IgD-negative memory B cell (primary cell): ENCODE results near the gene HIP1. TPM values are rescaled to one million over a fixed set of nuclear protein-coding genes. Genes with fewer than 3 reads are reported as not detected.
A peak's percentile ranks its signal among the peaks of the same experiment; 100 is the strongest.
"Not testable (repeated sequence)": the region's sequence is repeated elsewhere in the genome, so short reads cannot be mapped to it uniquely, and the experiment has no call there.

Source experiments
- H3K27ac Mint-ChIP-seq, 3 donors: one replicate each; pipeline ENCODE4 v1.8.0; 2020 to 2022; ENCODE audit warnings: mild to moderate bottlenecking in 3 of 3, mixed read lengths in 3 of 3, moderate library complexity in 1 of 3
- H3K27me3 Mint-ChIP-seq: one replicate; pipeline ENCODE4 v1.8.0; 2021; ENCODE audit warnings: mixed read lengths
- H3K36me3 Mint-ChIP-seq: one replicate; pipeline ENCODE4 v1.8.0; 2020; ENCODE audit warnings: mild to moderate bottlenecking, mixed read lengths
- H3K4me1 Mint-ChIP-seq, 3 donors: one replicate each; pipeline ENCODE4 v1.8.0; 2020 to 2022; ENCODE audit warnings: mixed read lengths in 3 of 3, mild to moderate bottlenecking in 1 of 3
- H3K4me3 Mint-ChIP-seq, 4 donors: one replicate each; pipeline ENCODE4 v1.8.0; 2020 to 2022; ENCODE audit warnings: mild to moderate bottlenecking in 4 of 4, mixed read lengths in 4 of 4, moderate library complexity in 3 of 4
- H3K9me3 Mint-ChIP-seq, 3 donors: one replicate each; pipeline ENCODE4 v1.8.0; 2020 to 2021; ENCODE audit warnings: mixed read lengths in 3 of 3, mild to moderate bottlenecking in 1 of 3
- polyA plus RNA-seq: library from polyadenylated mRNA; unstranded; fragments of 300-500 nt; fragmentation: Illumina TruSeq; gene quantifications from one replicate; pipeline ENCODE4 v1.2.3, GENCODE V29; 2021

The HIP1 gene
- polyA plus RNA-seq, 1 donor from 2014 or later, result 3.4 TPM

GRCh38 chr7:75619636-75620035, 119.1 kb downstream of the HIP1 start:
- no peak overlapping the region for H3K4me3 Mint-ChIP-seq
- H3K27ac Mint-ChIP-seq, result no peak overlapping the region
- H3K9me3 Mint-ChIP-seq, result no peaks in the 10 kb centered on the region
- H3K4me1 Mint-ChIP-seq, result peaks cover 21 to 37% (median 32%) of the 10 kb centered on the region in 3 donors
- peaks cover 3% of the 10 kb centered on the region for H3K36me3 Mint-ChIP-seq
- peaks cover 9% of the 10 kb centered on the region for H3K27me3 Mint-ChIP-seq

GRCh38 chr7:75617634-75618234, 121.0 kb downstream of the HIP1 start:
- H3K27me3 Mint-ChIP-seq, result peaks cover 9% of the 10 kb centered on the region
- no peaks in the 10 kb centered on the region for H3K9me3 Mint-ChIP-seq
- peaks cover 3% of the 10 kb centered on the region for H3K36me3 Mint-ChIP-seq
- peaks cover 24 to 40% (median 32%) of the 10 kb centered on the region in 3 donors for H3K4me1 Mint-ChIP-seq
- peak overlapping the region in 3 of 4 donors; percentile 21 to 92 (median 87) for H3K4me3 Mint-ChIP-seq
- no peak overlapping the region for H3K27ac Mint-ChIP-seq

GRCh38 chr7:75616421-75617167, 122.1 kb downstream of the HIP1 start:
- Mint-ChIP-seq H3K27me3 (peaks cover 9% of the 10 kb centered on the region), H3K36me3 (no peaks in the 10 kb centered on the region), H3K4me1 (peaks cover 23 to 39% (median 29%) of the 10 kb centered on the region in 3 donors), H3K9me3 (no peaks in the 10 kb centered on the region), H3K4me3 (peak overlapping the region in 1 of 4 donors; percentile 49), H3K27ac (no peak overlapping the region)

- H3K27me3 Mint-ChIP-seq, result no peaks in the 10 kb centered on the region
- H3K36me3 Mint-ChIP-seq, result no peaks in the 10 kb centered on the region
- peaks cover 11 to 22% (median 14%) of the 10 kb centered on the region in 3 donors for H3K4me1 Mint-ChIP-seq
- H3K27ac Mint-ChIP-seq, result no peak overlapping the region
- no peak overlapping the region for H3K4me3 Mint-ChIP-seq
- no peaks in the 10 kb centered on the region for H3K9me3 Mint-ChIP-seq
Measured at GRCh38 chr7:75614401-75614800, 124.3 kb downstream of the HIP1 start.

GRCh38 chr7:75613351-75613750, 125.4 kb downstream of the HIP1 start:
- Mint-ChIP-seq H3K4me1 (peaks cover 5 to 15% (median 10%) of the 10 kb centered on the region in 3 donors), H3K36me3 (no peaks in the 10 kb centered on the region), H3K27ac (peak overlapping the region in 1 of 3 donors; percentile 3), H3K27me3 (no peaks in the 10 kb centered on the region), H3K4me3 (no peak overlapping the region), H3K9me3 (no peaks in the 10 kb centered on the region)

- H3K4me1 Mint-ChIP-seq, result peaks cover 0 to 6% (median 4%) of the 10 kb centered on the region in 3 donors
- H3K27ac Mint-ChIP-seq, result no peak overlapping the region
- H3K9me3 Mint-ChIP-seq, result no peaks in the 10 kb centered on the region
- no peaks in the 10 kb centered on the region for H3K27me3 Mint-ChIP-seq
- no peaks in the 10 kb centered on the region for H3K36me3 Mint-ChIP-seq
- H3K4me3 Mint-ChIP-seq, result no peak overlapping the region
Measured at GRCh38 chr7:75611557-75612178, 127.1 kb downstream of the HIP1 start.

- H3K36me3 Mint-ChIP-seq, H3K4me1 Mint-ChIP-seq, H3K4me3 Mint-ChIP-seq, H3K27ac Mint-ChIP-seq, H3K27me3 Mint-ChIP-seq, H3K9me3 Mint-ChIP-seq: not testable (repeated sequence)
Measured at GRCh38 chr7:75609416-75609815, 129.3 kb downstream of the HIP1 start.

- Mint-ChIP-seq H3K27ac (no peak overlapping the region), H3K36me3 (no peaks in the 10 kb centered on the region)
Measured at GRCh38 chr7:75608451-75609122, 130.2 kb downstream of the HIP1 start.

GRCh38 chr7:75604408-75604807, 134.3 kb downstream of the HIP1 start:
- Mint-ChIP-seq H3K27ac (peak overlapping the region in 1 of 3 donors; percentile 44), H3K9me3 (no peaks in the 10 kb centered on the region), H3K36me3 (no peaks in the 10 kb centered on the region), H3K27me3 (no peaks in the 10 kb centered on the region), H3K4me1 (no peaks in the 10 kb centered on the region), H3K4me3 (no peak overlapping the region)

More at GRCh38 chr7:75608451-75609122, 130.2 kb downstream of the HIP1 start:
- Mint-ChIP-seq H3K9me3 (no peaks in the 10 kb centered on the region), H3K4me3 (no peak overlapping the region), H3K4me1 (peaks cover 0 to 2% (median 0%) of the 10 kb centered on the region in 3 donors), H3K27me3 (no peaks in the 10 kb centered on the region)

GRCh38 chr7:75602831-75603230, 135.9 kb downstream of the HIP1 start:
- not testable (repeated sequence) for H3K4me3 Mint-ChIP-seq, H3K27me3 Mint-ChIP-seq, H3K4me1 Mint-ChIP-seq, H3K36me3 Mint-ChIP-seq, H3K9me3 Mint-ChIP-seq, H3K27ac Mint-ChIP-seq

GRCh38 chr7:75601539-75601938, 137.2 kb downstream of the HIP1 start:
- no peaks in the 10 kb centered on the region for H3K9me3 Mint-ChIP-seq
- no peak overlapping the region for H3K4me3 Mint-ChIP-seq
- no peaks in the 10 kb centered on the region for H3K4me1 Mint-ChIP-seq
- H3K27ac Mint-ChIP-seq, result no peak overlapping the region
- H3K36me3 Mint-ChIP-seq, result peaks cover 3% of the 10 kb centered on the region
- no peaks in the 10 kb centered on the region for H3K27me3 Mint-ChIP-seq

GRCh38 chr7:75600748-75601147, 138.0 kb downstream of the HIP1 start:
- H3K36me3 Mint-ChIP-seq, H3K27me3 Mint-ChIP-seq, H3K4me3 Mint-ChIP-seq, H3K9me3 Mint-ChIP-seq, H3K4me1 Mint-ChIP-seq, H3K27ac Mint-ChIP-seq: not testable (repeated sequence)

- H3K9me3 Mint-ChIP-seq, result no peaks in the 10 kb centered on the region
- no peaks in the 10 kb centered on the region for H3K27me3 Mint-ChIP-seq
- no peak overlapping the region for H3K27ac Mint-ChIP-seq
- no peak overlapping the region for H3K4me3 Mint-ChIP-seq
- H3K4me1 Mint-ChIP-seq, result peaks cover 0 to 5% (median 3%) of the 10 kb centered on the region in 3 donors
- H3K36me3 Mint-ChIP-seq, result peaks cover 3% of the 10 kb centered on the region
Measured at GRCh38 chr7:75599244-75599781, 139.4 kb downstream of the HIP1 start.

- H3K27ac Mint-ChIP-seq, result no peak overlapping the region
- H3K27me3 Mint-ChIP-seq, result no peaks in the 10 kb centered on the region
- H3K36me3 Mint-ChIP-seq, result peaks cover 6% of the 10 kb centered on the region
- no peaks in the 10 kb centered on the region for H3K9me3 Mint-ChIP-seq
- peaks cover 0 to 5% (median 3%) of the 10 kb centered on the region in 3 donors for H3K4me1 Mint-ChIP-seq
- no peak overlapping the region for H3K4me3 Mint-ChIP-seq
Measured at GRCh38 chr7:75596727-75597614, 141.8 kb downstream of the HIP1 start.
